OCI-LY7 (cell line): ENCODE results near the gene MEAF6. TPM values are rescaled to one million over a fixed set of nuclear protein-coding genes. Genes with fewer than 3 reads are reported as not detected.

Experiments
- BruUV-seq: library from RNA; stranded (reverse); fragments of 400-500 nt; replicated peaks from 2 replicates; lab custom pipeline; 2021; lab: Mats Ljungman, UMichigan
- CTCF ChIA-PET: fragments of 300-600 bp; sonication (Branson Sonifier 250); formaldehyde crosslinking; loops from one replicate; lab custom pipeline; 2022; ENCODE audit warnings: antibody characterized with exemption; ENCODE audit not compliant: unreplicated experiment; lab: Charles Lee
- POLR2A ChIA-PET: fragments of 300-600 bp; sonication (Branson Sonifier 250); formaldehyde crosslinking; loops from one replicate; lab custom pipeline; 2022; ENCODE audit warnings: antibody characterized with exemption; lab: Charles Lee
- DNase-seq: peaks from one replicate; pipeline ENCODE4 v3.0.0-alpha.2; 2015; ENCODE audit warnings: low spot score
- H2AFZ ChIP-seq: fragments of 200-600 bp; sonication (generic), shearing (Covaris generic); 2 replicates; pipeline ENCODE4 v1.6.1; 2014; ENCODE audit warnings: mild to moderate bottlenecking, antibody characterized with exemption, low read length, moderate library complexity
- H3K27ac ChIP-seq: fragments of 200-600 bp; sonication (generic); 2 replicates; pipeline ENCODE4 v1.5.1; 2014; ENCODE audit warnings: mixed run types, low read depth, mild to moderate bottlenecking, moderate library complexity, low read length, inconsistent platforms; ENCODE audit not compliant: poor library complexity, severe bottlenecking
- H3K36me3 ChIP-seq: fragments of 200-600 bp; sonication (generic); 2 replicates; pipeline ENCODE4 v1.6.1; 2014; ENCODE audit warnings: mild to moderate bottlenecking, antibody characterized with exemption, low read length, moderate library complexity, mixed read lengths; ENCODE audit not compliant: insufficient read depth
- H3K4me1 ChIP-seq: fragments of 200-600 bp; sonication (generic); 2 replicates; pipeline ENCODE4 v1.5.1; 2014; ENCODE audit warnings: mild to moderate bottlenecking, low read length; ENCODE audit not compliant: insufficient read depth, poor library complexity, severe bottlenecking
- H3K4me2 ChIP-seq: fragments of 200-600 bp; sonication (generic); 2 replicates; pipeline ENCODE4 v1.6.1; 2014; ENCODE audit warnings: mild to moderate bottlenecking, low read length
- H3K4me3 ChIP-seq: fragments of 200-600 bp; sonication (generic); 2 replicates; pipeline ENCODE4 v1.5.1; 2014; ENCODE audit warnings: mild to moderate bottlenecking, low read depth, low read length; ENCODE audit not compliant: poor library complexity, severe bottlenecking
- H3K79me2 ChIP-seq: fragments of 200-600 bp; sonication (generic); 2 replicates; pipeline ENCODE4 v1.6.1; 2016; ENCODE audit warnings: low read depth, mild to moderate bottlenecking, low read length, moderate library complexity, mixed read lengths; ENCODE audit not compliant: insufficient read depth
- H3K9me2 ChIP-seq: fragments of 200-600 bp; sonication (generic); 2 replicates; pipeline ENCODE4 v1.6.1; 2016; ENCODE audit warnings: mild to moderate bottlenecking, low read length, mixed read lengths; ENCODE audit not compliant: insufficient read depth
- H3K9me3 ChIP-seq: fragments of 200-600 bp; sonication (generic); 2 replicates; pipeline ENCODE4 v1.6.1; 2014; ENCODE audit warnings: mild to moderate bottlenecking, mixed run types, low read length, mixed read lengths
- H4K20me1 ChIP-seq: fragments of 200-600 bp; sonication (generic); 2 replicates; pipeline ENCODE4 v1.6.1; 2014; ENCODE audit warnings: mild to moderate bottlenecking, antibody characterized with exemption, low read length, moderate library complexity, mixed read lengths; ENCODE audit not compliant: insufficient read depth
- CTCF ChIP-seq: fragments of 200-600 bp; sonication (generic); conservative IDR thresholded peaks from 2 replicates; pipeline ENCODE4 v1.5.1; 2014; ENCODE audit warnings: mild to moderate bottlenecking, antibody characterized with exemption, low read length, moderate library complexity, mixed read lengths
- EZH2phosphoT487 ChIP-seq: fragments of 200-600 bp; sonication (generic); IDR thresholded peaks from 2 replicates; pipeline ENCODE4 v1.6.1; 2018; ENCODE audit warnings: low read depth, borderline replicate concordance, mild to moderate bottlenecking, mixed run types, antibody characterized with exemption, low read length, moderate library complexity, mixed read lengths
- intact Hi-C: fragments of 100-400 bp; cut with micrococcal nuclease; formaldehyde crosslinking; loops from one replicate; pipeline ENCODE4 v1.10.0; 2022; ENCODE audit not compliant: unreplicated experiment
- total RNA-seq, 2 experiments: library from RNA; depleted of rRNA in 1 of 2; stranded (reverse); fragments of >200 nt in 1 of 2; shearing (Covaris generic) in 1 of 2; gene quantifications; 2 replicates each; pipeline ENCODE4 v1.2.3, GENCODE V29; 2014 to 2022

MEAF6 gene
- total RNA-seq, 2 experiments from 2014 or later, result 69.8 to 74.3 TPM

GRCh38 chr1:37448185-37448584, 66.4 kb downstream of the MEAF6 start:
- Histone ChIP-seq H4K20me1 (no peaks in the 10 kb centered on the region), H3K9me3 (no peaks in the 10 kb centered on the region), H3K4me1 (peaks cover 17% of the 10 kb centered on the region), H3K4me3 (no peak overlapping the region), H3K36me3 (no peaks in the 10 kb centered on the region), H3K27ac (no peak overlapping the region), H3K79me2 (no peaks in the 10 kb centered on the region), H3K9me2 (no peaks in the 10 kb centered on the region), H3K4me2 (no peak overlapping the region), H2AFZ (no peak overlapping the region)
- TF ChIP-seq EZH2phosphoT487, result no peak
- TF ChIP-seq CTCF, result no peak
- no peak for DNase-seq
- no TSS peak for BruUV-seq
- intact Hi-C loops, result no loop called here
- ChIA-PET CTCF (no interaction called here), POLR2A (interaction anchor here (0.5 kb wide), 1 partner anchor 31 kb away, joined by 3 read pairs; no protein-coding TSS in a partner anchor)

GRCh38 chr1:37446874-37447273, 67.7 kb downstream of the MEAF6 start:
- POLR2A ChIA-PET, result interaction anchor here (0.6 to 1.1 kb wide), 4 partner anchors 12 to 1237 kb away, joined by 3 to 5 read pairs (median 3); no protein-coding TSS in a partner anchor

More at GRCh38 chr1:37446874-37447273, 67.7 kb downstream of the MEAF6 start:
- no peak for DNase-seq
- Histone ChIP-seq H4K20me1 (no peaks in the 10 kb centered on the region), H3K79me2 (no peaks in the 10 kb centered on the region), H3K36me3 (no peaks in the 10 kb centered on the region), H3K4me1 (peaks cover 17% of the 10 kb centered on the region), H2AFZ (no peak overlapping the region; the same call in 1 of the 2 replicates), H3K27ac (no peak overlapping the region), H3K9me2 (no peaks in the 10 kb centered on the region), H3K4me2 (no peak overlapping the region), H3K9me3 (no peaks in the 10 kb centered on the region), H3K4me3 (no peak overlapping the region)
- TF ChIP-seq CTCF (no peak), EZH2phosphoT487 (no peak)
- intact Hi-C loops, result no loop called here
- BruUV-seq, result no TSS peak
- CTCF ChIA-PET, result interaction anchor here (0.6 kb wide), 1 partner anchor 10 kb away, joined by 9 read pairs; no protein-coding TSS in a partner anchor
